GM15510 (cell line): ENCODE results near the gene PPP1R14B.

ENCODE experiments used
- POLR2A ChIP-seq: IDR thresholded peaks from 3 replicates; pipeline ENCODE4 v1.6.1; 2011; ENCODE audit warnings: borderline replicate concordance; ENCODE audit not compliant: insufficient read length; ENCODE audit errors: extremely low read depth

PPP1R14B gene

GRCh38 chr11:64268893-64269539 lies 22.3 kb upstream of the PPP1R14B start:
- TF ChIP-seq POLR2A: no peak

- no peak for TF ChIP-seq POLR2A
Observed at GRCh38 chr11:64268025-64268892, 21.5 kb upstream of the PPP1R14B start.

DNA sequence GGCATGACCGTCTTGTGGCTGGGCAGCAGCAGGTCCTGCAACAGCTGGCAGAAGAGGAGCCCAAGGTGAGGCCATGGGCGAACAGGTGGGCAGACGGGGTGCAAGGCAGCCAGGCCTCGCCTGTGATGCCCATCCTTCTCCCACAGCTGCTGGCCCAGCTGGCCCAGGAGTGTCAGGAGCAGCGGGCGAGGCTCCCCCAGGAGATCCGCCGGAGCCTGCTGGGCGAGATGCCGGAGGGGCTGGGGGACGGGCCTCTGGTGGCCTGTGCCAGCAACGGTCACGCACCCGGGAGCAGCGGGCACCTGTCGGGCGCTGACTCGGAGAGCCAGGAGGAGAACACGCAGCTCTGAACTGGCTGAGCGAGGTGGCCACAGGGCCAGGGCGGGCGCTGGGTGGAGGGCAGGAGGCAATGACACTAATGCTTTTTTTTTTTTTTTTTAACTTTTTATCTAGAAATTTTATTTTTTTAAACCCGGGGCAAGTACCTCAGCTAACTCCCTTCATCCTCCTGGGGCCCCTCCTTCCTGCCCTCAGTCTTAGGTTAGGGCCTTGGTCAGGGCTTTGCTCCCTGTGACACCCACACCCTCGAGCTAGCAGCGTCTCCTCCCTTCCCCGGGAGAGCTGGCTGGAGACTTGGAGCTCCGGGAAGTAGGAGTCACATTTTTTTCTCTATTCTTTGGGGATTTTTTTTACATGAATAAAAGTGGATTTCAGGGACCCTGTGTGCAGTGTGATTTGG lies 20.6 kb upstream of the PPP1R14B start:
- TF ChIP-seq POLR2A: no peak

- no peak for TF ChIP-seq POLR2A
Observed at GRCh38 chr11:64266339-64266738, 19.6 kb upstream of the PPP1R14B start.

GRCh38 chr11:64265176-64266160 lies 18.7 kb upstream of the PPP1R14B start:
- TF ChIP-seq POLR2A: no peak

DNA sequence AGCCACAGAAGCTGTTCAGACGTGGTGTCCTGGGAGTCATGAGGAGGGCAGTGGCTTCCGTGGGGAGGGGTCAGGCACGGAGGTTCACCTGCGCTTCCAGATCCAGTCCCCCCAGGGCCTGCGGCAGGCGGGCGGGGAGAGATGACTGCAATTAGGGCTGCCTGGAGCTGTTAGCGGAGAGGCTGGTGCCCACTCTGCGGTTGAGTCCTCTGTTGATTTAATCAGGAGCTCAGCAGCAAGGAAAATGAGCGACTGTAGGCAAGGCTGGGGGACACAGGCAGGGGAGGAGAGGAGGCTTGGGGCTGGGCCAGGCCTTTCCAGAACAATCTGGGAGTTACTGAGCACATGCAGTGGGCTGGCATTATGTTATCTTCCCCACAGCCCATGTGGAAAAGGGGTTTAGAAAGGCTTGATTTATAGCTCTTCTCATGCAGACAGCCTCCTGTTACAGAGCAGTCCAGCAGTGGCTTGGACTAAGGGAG lies 17.7 kb upstream of the PPP1R14B start:
- TF ChIP-seq POLR2A: no peak

GRCh38 chr11:64263947-64264317 lies 17.2 kb upstream of the PPP1R14B start:
- TF ChIP-seq POLR2A: no peak

- TF ChIP-seq POLR2A: no peak
Observed at GRCh38 chr11:64263021-64263946, 16.5 kb upstream of the PPP1R14B start.

- no peak for TF ChIP-seq POLR2A
Observed at GRCh38 chr11:64262271-64263002, 15.7 kb upstream of the PPP1R14B start.

GRCh38 chr11:64261556-64262080 lies 14.9 kb upstream of the PPP1R14B start:
- TF ChIP-seq POLR2A: no peak

DNA sequence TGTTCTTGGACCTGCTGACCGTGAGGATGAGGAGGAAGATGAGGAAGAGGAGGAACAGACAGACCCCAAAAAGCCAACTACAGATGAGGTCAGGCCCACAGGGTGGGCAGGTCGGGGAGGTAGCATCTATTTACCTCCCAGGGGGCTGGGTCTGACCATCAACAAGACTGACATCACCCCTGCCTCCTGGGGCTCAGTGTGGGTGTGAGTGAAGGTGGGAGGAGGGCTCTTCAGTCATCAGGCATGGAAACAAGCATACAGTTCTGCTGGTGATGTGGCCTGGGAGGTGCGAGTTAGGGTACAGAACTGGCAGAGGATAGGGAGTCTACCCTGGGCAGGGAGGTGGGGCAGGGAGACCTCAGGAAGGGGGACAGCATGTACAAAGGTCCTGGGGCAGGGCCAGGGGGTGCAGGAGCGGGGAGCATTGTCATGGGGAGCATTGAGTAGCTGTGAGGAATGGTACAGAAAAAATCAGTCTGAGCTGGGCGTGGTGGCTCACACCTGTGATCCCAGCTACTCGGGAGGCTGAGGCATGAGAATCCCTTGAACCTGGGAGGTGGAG lies 13.5 kb upstream of the PPP1R14B start:
- no peak for TF ChIP-seq POLR2A

GRCh38 chr11:64259533-64260067 lies 12.9 kb upstream of the PPP1R14B start:
- no peak for TF ChIP-seq POLR2A
